ENCODE measurements around the gene DYSF.

DYSF gene

GRCh38 chr2:71719520-71720282 is 266.3 kb downstream of the DYSF start:
- Histone ChIP-seq H3K79me2 (ENCODE audit: control insufficient read depth, insufficient read depth, low read length, unreplicated experiment) (no peaks in the 10 kb centered on the region), H3K36me3 (ENCODE audit: insufficient read depth, low read length) (no peaks in the 10 kb centered on the region), H2AFZ (ENCODE audit: low read length, unreplicated experiment) (no peak overlapping the region), H3K4me3 (ENCODE audit: low read depth, low read length) (no peak overlapping the region), H3K27me3 (ENCODE audit: insufficient read depth, low read length) (peaks cover 33% of the 10 kb centered on the region), H3K4me1 (ENCODE audit: control insufficient read depth, insufficient read depth, low read length, unreplicated experiment) (peaks cover 34% of the 10 kb centered on the region), H3K27ac (ENCODE audit: low read depth, low read length) (no peak overlapping the region)

GRCh38 chr2:71720283-71720560 is 266.9 kb downstream of the DYSF start:
- Histone ChIP-seq H2AFZ (ENCODE audit: low read length, unreplicated experiment) (no peak overlapping the region), H3K27me3 (ENCODE audit: insufficient read depth, low read length) (peaks cover 38% of the 10 kb centered on the region), H3K36me3 (ENCODE audit: insufficient read depth, low read length) (no peaks in the 10 kb centered on the region), H3K4me3 (ENCODE audit: low read depth, low read length) (no peak overlapping the region), H3K79me2 (ENCODE audit: control insufficient read depth, insufficient read depth, low read length, unreplicated experiment) (no peaks in the 10 kb centered on the region), H3K4me1 (ENCODE audit: control insufficient read depth, insufficient read depth, low read length, unreplicated experiment) (peaks cover 33% of the 10 kb centered on the region), H3K27ac (ENCODE audit: low read depth, low read length) (no peak overlapping the region)

GRCh38 chr2:71720596-71721361 is 267.4 kb downstream of the DYSF start:
- H2AFZ ChIP-seq (ENCODE audit: low read length, unreplicated experiment): no peak overlapping the region
- no peaks in the 10 kb centered on the region for H3K79me2 ChIP-seq (ENCODE audit: control insufficient read depth, insufficient read depth, low read length, unreplicated experiment)
- H3K4me3 ChIP-seq (ENCODE audit: low read depth, low read length): no peak overlapping the region
- no peak overlapping the region for H3K27ac ChIP-seq (ENCODE audit: low read depth, low read length)
- peaks cover 39% of the 10 kb centered on the region for H3K27me3 ChIP-seq (ENCODE audit: insufficient read depth, low read length)
- peaks cover 33% of the 10 kb centered on the region for H3K4me1 ChIP-seq (ENCODE audit: control insufficient read depth, insufficient read depth, low read length, unreplicated experiment)
- H3K36me3 ChIP-seq (ENCODE audit: insufficient read depth, low read length): no peaks in the 10 kb centered on the region

- no peaks in the 10 kb centered on the region for H3K79me2 ChIP-seq (ENCODE audit: control insufficient read depth, insufficient read depth, low read length, unreplicated experiment)
- H3K4me1 ChIP-seq (ENCODE audit: control insufficient read depth, insufficient read depth, low read length, unreplicated experiment): peaks cover 32% of the 10 kb centered on the region
- H3K36me3 ChIP-seq (ENCODE audit: insufficient read depth, low read length): no peaks in the 10 kb centered on the region
- no peak overlapping the region for H3K4me3 ChIP-seq (ENCODE audit: low read depth, low read length)
- H2AFZ ChIP-seq (ENCODE audit: low read length, unreplicated experiment): no peak overlapping the region
- H3K27me3 ChIP-seq (ENCODE audit: insufficient read depth, low read length): peaks cover 42% of the 10 kb centered on the region
- no peak overlapping the region for H3K27ac ChIP-seq (ENCODE audit: low read depth, low read length)
Observed at GRCh38 chr2:71721362-71721665, 268.0 kb downstream of the DYSF start.

GRCh38 chr2:71721669-71722068 is 268.3 kb downstream of the DYSF start:
- H3K79me2 ChIP-seq (ENCODE audit: control insufficient read depth, insufficient read depth, low read length, unreplicated experiment): no peaks in the 10 kb centered on the region
- H3K27me3 ChIP-seq (ENCODE audit: insufficient read depth, low read length): peaks cover 45% of the 10 kb centered on the region
- peaks cover 28% of the 10 kb centered on the region for H3K4me1 ChIP-seq (ENCODE audit: control insufficient read depth, insufficient read depth, low read length, unreplicated experiment)
- H3K4me3 ChIP-seq (ENCODE audit: low read depth, low read length): no peak overlapping the region
- H3K27ac ChIP-seq (ENCODE audit: low read depth, low read length): no peak overlapping the region
- H3K36me3 ChIP-seq (ENCODE audit: insufficient read depth, low read length): no peaks in the 10 kb centered on the region
- H2AFZ ChIP-seq (ENCODE audit: low read length, unreplicated experiment): no peak overlapping the region

- Histone ChIP-seq H3K27ac (ENCODE audit: low read depth, low read length) (no peak overlapping the region), H3K36me3 (ENCODE audit: insufficient read depth, low read length) (no peaks in the 10 kb centered on the region), H3K79me2 (ENCODE audit: control insufficient read depth, insufficient read depth, low read length, unreplicated experiment) (no peaks in the 10 kb centered on the region), H3K4me1 (ENCODE audit: control insufficient read depth, insufficient read depth, low read length, unreplicated experiment) (peaks cover 23% of the 10 kb centered on the region), H2AFZ (ENCODE audit: low read length, unreplicated experiment) (no peak overlapping the region), H3K4me3 (ENCODE audit: low read depth, low read length) (no peak overlapping the region), H3K27me3 (ENCODE audit: insufficient read depth, low read length) (peaks cover 51% of the 10 kb centered on the region)
Observed at GRCh38 chr2:71722286-71722685, 268.9 kb downstream of the DYSF start.

GRCh38 chr2:71724793-71725192 is 271.4 kb downstream of the DYSF start:
- H3K4me1 ChIP-seq (ENCODE audit: control insufficient read depth, insufficient read depth, low read length, unreplicated experiment): peaks cover 14% of the 10 kb centered on the region
- H3K36me3 ChIP-seq (ENCODE audit: insufficient read depth, low read length): no peaks in the 10 kb centered on the region
- no peak overlapping the region for H2AFZ ChIP-seq (ENCODE audit: low read length, unreplicated experiment)
- H3K4me3 ChIP-seq (ENCODE audit: low read depth, low read length): no peak overlapping the region
- no peak overlapping the region for H3K27ac ChIP-seq (ENCODE audit: low read depth, low read length)
- peaks cover 72% of the 10 kb centered on the region for H3K27me3 ChIP-seq (ENCODE audit: insufficient read depth, low read length)
- H3K79me2 ChIP-seq (ENCODE audit: control insufficient read depth, insufficient read depth, low read length, unreplicated experiment): no peaks in the 10 kb centered on the region

- Histone ChIP-seq H3K27ac (ENCODE audit: low read depth, low read length) (no peak overlapping the region), H3K4me3 (ENCODE audit: low read depth, low read length) (no peak overlapping the region), H3K27me3 (ENCODE audit: insufficient read depth, low read length) (peaks cover 83% of the 10 kb centered on the region), H3K36me3 (ENCODE audit: insufficient read depth, low read length) (no peaks in the 10 kb centered on the region), H3K79me2 (ENCODE audit: control insufficient read depth, insufficient read depth, low read length, unreplicated experiment) (no peaks in the 10 kb centered on the region), H2AFZ (ENCODE audit: low read length, unreplicated experiment) (no peak overlapping the region), H3K4me1 (ENCODE audit: control insufficient read depth, insufficient read depth, low read length, unreplicated experiment) (peaks cover 3% of the 10 kb centered on the region)
Observed at GRCh38 chr2:71725836-71726235, 272.5 kb downstream of the DYSF start.

- no peaks in the 10 kb centered on the region for H3K79me2 ChIP-seq (ENCODE audit: control insufficient read depth, insufficient read depth, low read length, unreplicated experiment)
- H3K4me3 ChIP-seq (ENCODE audit: low read depth, low read length): no peak overlapping the region
- H3K27me3 ChIP-seq (ENCODE audit: insufficient read depth, low read length): peaks cover 82% of the 10 kb centered on the region
- H3K27ac ChIP-seq (ENCODE audit: low read depth, low read length): no peak overlapping the region
- no peaks in the 10 kb centered on the region for H3K36me3 ChIP-seq (ENCODE audit: insufficient read depth, low read length)
- no peaks in the 10 kb centered on the region for H3K4me1 ChIP-seq (ENCODE audit: control insufficient read depth, insufficient read depth, low read length, unreplicated experiment)
- H2AFZ ChIP-seq (ENCODE audit: low read length, unreplicated experiment): no peak overlapping the region
Observed at GRCh38 chr2:71727562-71727961, 274.2 kb downstream of the DYSF start.

GRCh38 chr2:71728036-71728435 is 274.7 kb downstream of the DYSF start:
- H3K27me3 ChIP-seq (ENCODE audit: insufficient read depth, low read length): peaks cover 82% of the 10 kb centered on the region
- H2AFZ ChIP-seq (ENCODE audit: low read length, unreplicated experiment): no peak overlapping the region
- no peak overlapping the region for H3K27ac ChIP-seq (ENCODE audit: low read depth, low read length)
- no peaks in the 10 kb centered on the region for H3K36me3 ChIP-seq (ENCODE audit: insufficient read depth, low read length)
- no peaks in the 10 kb centered on the region for H3K4me1 ChIP-seq (ENCODE audit: control insufficient read depth, insufficient read depth, low read length, unreplicated experiment)
- H3K4me3 ChIP-seq (ENCODE audit: low read depth, low read length): no peak overlapping the region
- H3K79me2 ChIP-seq (ENCODE audit: control insufficient read depth, insufficient read depth, low read length, unreplicated experiment): no peaks in the 10 kb centered on the region

GRCh38 chr2:71730785-71731383 is 277.5 kb downstream of the DYSF start:
- no peak overlapping the region for H3K27ac ChIP-seq (ENCODE audit: low read depth, low read length)
- H3K79me2 ChIP-seq (ENCODE audit: control insufficient read depth, insufficient read depth, low read length, unreplicated experiment): no peaks in the 10 kb centered on the region
- no peaks in the 10 kb centered on the region for H3K36me3 ChIP-seq (ENCODE audit: insufficient read depth, low read length)
- H3K4me3 ChIP-seq (ENCODE audit: low read depth, low read length): no peak overlapping the region
- H3K4me1 ChIP-seq (ENCODE audit: control insufficient read depth, insufficient read depth, low read length, unreplicated experiment): no peaks in the 10 kb centered on the region
- no peak overlapping the region for H2AFZ ChIP-seq (ENCODE audit: low read length, unreplicated experiment)
- peaks cover 84% of the 10 kb centered on the region for H3K27me3 ChIP-seq (ENCODE audit: insufficient read depth, low read length)

All from ACC112 (cell line).